Measurements from ENCODE around the gene CLEC2B. TPM values are rescaled to one million over a fixed set of nuclear protein-coding genes. Genes with fewer than 3 reads are reported as not detected.

CLEC2B gene
- total RNA-seq = 10 to 100 TPM; 90.5 to 94.5 TPM

GRCh38 chr12:9869307-9870161, at the start of gene CLEC2B:
TSS of gene CLEC2B (minus strand) at chr12:9869354.

GRCh38 chr12:9881246-9881645, 12.1 kb upstream of the CLEC2B start, which contains the start of gene KLRF2:
TSS of gene KLRF2 (plus strand) at chr12:9881489. CDS start at chr12:9881596, 107 bp downstream.

GRCh38 chr12:9827209-9827888, 41.8 kb downstream of the CLEC2B start, which contains the start of gene KLRF1:
TSS of gene KLRF1 (plus strand) at chr12:9827481. CDS start at chr12:9827545, 64 bp downstream.

Other genes with a start within 250 kb of the CLEC2B start
- gene CLEC2D, start 199.6 kb downstream of the CLEC2B start, total RNA-seq = 100 to 1,000 TPM; 310 to 315 TPM
- 1 to 10 TPM; 1.8 to 2.3 TPM for gene CLECL1, start 136.3 kb downstream of the CLEC2B start, total RNA-seq
- 100 to 1,000 TPM; 147 to 152 TPM for gene CD69, start 108.5 kb downstream of the CLEC2B start, total RNA-seq
- under 1 TPM; 0.22 to 0.25 TPM for gene KLRF1, start 41.9 kb downstream of the CLEC2B start, total RNA-seq
- not detected for gene KLRF2, start 12.1 kb upstream of the CLEC2B start, total RNA-seq
- not detected for gene CLEC2A, start 63.0 kb upstream of the CLEC2B start, total RNA-seq
- gene CLEC12A, start 102.1 kb upstream of the CLEC2B start, total RNA-seq = under 1 TPM; 0.23 to 0.53 TPM
- not detected for gene CLEC1B, start 129.8 kb upstream of the CLEC2B start, total RNA-seq
- not detected for gene CLEC12B, start 141.3 kb upstream of the CLEC2B start, total RNA-seq
- gene CLEC9A, start 161.3 kb upstream of the CLEC2B start, total RNA-seq = not detected
- gene CLEC1A, start 229.6 kb upstream of the CLEC2B start, total RNA-seq = not detected

Data from activated naive CD4-positive, alpha-beta T cell treated with anti-CD3 and anti-CD28 coated beads, Interleukin-2, amount 10 ng/mL, durations not matched to agents 5 hours and 36 hours (primary cell).